ENCODE measurements around the gene MCM10. TPM values are rescaled to one million over a fixed set of nuclear protein-coding genes. Genes with fewer than 3 reads are reported as not detected.

The MCM10 gene
- total RNA-seq, 1 donor from 2014 or later, result 2.4 TPM

- no peak for DNase-seq (ENCODE audit: low spot score in 2 of 2)
- no peak for FAIRE-seq
These were observed 2.5 kb downstream of the MCM10 start for GRCh38 chr10:13163859-13164258.

DNA sequence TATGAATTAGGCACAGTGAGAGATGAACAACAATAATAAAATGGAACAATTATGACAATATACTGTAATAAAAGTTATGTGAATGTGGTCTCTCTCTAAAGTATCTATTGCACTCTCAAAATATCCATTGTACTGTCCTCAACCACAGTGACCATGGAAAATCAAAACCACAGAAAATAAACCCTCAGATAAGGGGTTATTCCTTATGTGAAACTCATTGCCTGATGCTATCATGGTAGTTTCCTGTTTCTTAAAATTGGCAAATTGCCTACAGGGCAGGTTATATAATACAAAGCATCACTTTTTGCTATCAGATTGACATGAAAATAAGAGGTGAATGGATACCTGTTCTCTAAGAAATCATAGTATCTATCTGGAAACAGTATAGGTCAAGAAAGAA, 3.8 kb downstream of the MCM10 start:
- DNase-seq (ENCODE audit: low spot score in 2 of 2), result no peak
- no peak for FAIRE-seq

DNA sequence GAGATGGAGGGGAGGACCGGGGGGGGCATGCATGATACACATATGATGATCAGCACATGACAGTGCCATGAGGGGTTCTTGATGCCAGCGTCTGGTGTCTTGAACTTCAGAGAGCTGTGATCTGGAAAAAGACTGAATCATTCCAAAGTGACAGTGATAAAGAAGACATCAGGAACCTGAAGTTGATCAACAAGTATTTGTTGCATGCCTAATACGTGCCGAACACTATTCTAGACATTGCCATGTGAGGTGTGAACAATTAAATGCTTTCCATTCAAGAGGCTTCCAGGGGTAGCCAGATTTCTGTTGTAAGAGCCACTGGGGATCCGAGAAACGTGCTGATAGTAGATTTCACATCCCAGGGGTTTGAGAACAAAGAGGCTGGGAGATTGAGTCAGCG, 6.2 kb downstream of the MCM10 start:
- DNase-seq (ENCODE audit: low spot score in 2 of 2) (no peak), FAIRE-seq (no peak)

- FAIRE-seq (no peak), DNase-seq (ENCODE audit: low spot score in 2 of 2) (no peak)
These were observed 7.4 kb downstream of the MCM10 start for GRCh38 chr10:13168781-13169180.

- FAIRE-seq, result no peak
- DNase-seq (ENCODE audit: low spot score in 2 of 2), result no peak
These were observed 12.3 kb downstream of the MCM10 start for GRCh38 chr10:13173616-13174015.

- no peak for DNase-seq (ENCODE audit: low spot score in 2 of 2)
- FAIRE-seq, result no peak
These were observed 19.4 kb downstream of the MCM10 start for GRCh38 chr10:13180788-13181187.

GRCh38 chr10:13182424-13182823, 21.1 kb downstream of the MCM10 start:
- FAIRE-seq (no peak), DNase-seq (ENCODE audit: low spot score in 2 of 2) (no peak)

DNA sequence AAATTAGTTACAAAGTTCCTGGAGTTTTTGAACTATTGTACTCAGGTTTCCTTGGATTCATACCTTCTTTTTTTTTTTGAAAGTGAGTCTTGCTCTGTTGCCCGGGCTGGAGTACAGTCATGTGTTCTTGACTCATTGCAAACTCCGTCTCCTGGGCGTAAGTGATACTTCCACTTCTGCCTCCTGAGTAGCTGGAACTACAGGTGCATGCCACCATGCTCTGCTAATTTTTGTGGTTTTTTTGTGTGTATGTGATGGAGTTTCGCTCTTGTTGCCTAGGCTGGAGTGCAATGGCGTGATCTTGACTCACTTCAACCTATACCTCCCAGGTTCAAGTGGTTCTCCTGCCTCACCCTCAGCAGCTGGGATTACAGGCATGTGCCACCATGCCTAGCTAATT, 22.3 kb downstream of the MCM10 start:
- DNase-seq (ENCODE audit: low spot score in 2 of 2) (no peak), FAIRE-seq (no peak)

DNA sequence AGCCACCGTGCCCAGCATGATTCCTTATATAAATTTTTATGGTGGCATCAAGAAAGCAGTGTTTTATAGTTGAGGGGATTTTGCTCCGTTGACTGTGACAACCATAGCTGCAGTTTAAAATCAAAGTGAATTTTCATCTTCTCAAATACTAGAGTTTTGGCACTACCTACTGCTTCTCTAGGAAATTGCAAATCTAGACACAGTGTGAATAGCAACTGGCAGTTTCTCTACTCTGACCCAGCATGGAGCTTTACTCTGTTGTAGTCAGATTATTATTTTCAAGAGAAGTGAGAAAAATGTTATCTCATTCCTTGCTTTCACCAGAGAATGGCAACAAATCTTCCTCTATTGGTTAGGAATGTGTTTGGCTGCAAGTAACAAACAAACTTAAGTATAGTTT, 22.9 kb downstream of the MCM10 start:
- DNase-seq (ENCODE audit: low spot score in 2 of 2) (no peak), FAIRE-seq (no peak)

DNA sequence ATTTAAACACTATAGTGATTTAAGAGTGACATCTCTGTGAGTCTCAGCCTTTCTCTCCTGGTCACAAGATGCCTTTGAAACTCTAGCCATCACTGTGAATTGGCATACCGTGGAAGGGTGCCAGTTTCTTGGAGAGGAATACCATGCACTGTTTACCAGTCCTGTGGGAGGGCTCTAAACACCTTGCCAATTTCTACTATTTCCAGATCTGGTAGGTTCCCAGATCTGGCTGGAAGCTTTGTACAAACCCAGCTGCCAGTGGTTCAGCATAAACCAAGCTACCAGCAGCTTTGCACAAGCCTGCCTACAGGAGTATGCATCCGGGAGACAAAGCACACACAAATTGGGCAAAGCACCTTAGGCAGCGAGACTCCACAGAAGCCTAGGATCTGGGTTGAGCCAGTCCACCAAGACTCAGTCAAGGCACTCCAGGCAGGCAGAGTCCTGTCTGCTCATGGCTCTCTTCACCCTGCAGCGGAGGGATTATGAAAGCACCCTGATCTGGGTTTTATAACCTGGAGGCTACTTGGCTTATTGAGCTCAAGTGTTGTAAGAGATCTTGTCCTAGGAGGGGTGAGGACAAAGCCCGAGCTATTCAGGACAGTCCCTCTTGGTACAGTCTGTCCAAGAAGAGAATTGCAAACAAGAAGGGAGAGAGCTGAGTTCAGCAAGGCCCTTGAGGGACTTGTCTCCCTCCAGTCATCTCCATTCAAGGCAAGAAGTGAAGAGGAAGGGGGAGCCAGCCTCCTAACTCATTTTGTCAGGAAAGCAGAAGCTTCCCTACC, 23.6 kb downstream of the MCM10 start:
- FAIRE-seq, result no peak

GRCh38 chr10:13187135-13187534, 25.8 kb downstream of the MCM10 start:
- DNase-seq (ENCODE audit: low spot score in 2 of 2), result no peak
- FAIRE-seq, result no peak

More for the DNA sequence above, 23.6 kb downstream of the MCM10 start:
- no peak for DNase-seq (ENCODE audit: low spot score in 2 of 2)

DNA sequence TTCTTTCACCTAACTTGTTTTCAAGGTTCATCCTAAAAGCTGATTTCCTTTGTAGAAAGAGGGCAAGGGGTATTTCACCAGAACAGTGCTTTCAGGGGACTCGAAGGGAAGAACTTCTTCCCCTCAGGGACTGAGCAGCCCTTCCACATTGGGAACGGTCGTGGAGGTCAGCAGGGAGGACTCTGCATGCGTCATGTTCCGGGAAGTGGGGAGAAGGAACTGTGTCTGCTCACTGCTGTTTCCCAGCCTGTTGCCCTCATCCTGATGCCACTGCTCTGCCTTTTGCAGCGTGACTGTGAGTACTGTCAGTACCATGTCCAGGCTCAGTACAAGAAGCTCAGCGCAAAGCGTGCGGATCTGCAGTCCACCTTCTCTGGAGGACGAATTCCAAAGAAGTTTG, 27.2 kb downstream of the MCM10 start:
- no peak for FAIRE-seq
- DNase-seq (ENCODE audit: low spot score in 2 of 2), result no peak

- FAIRE-seq (no peak), DNase-seq (ENCODE audit: low spot score in 2 of 2) (no peak)
These were observed 28.6 kb downstream of the MCM10 start for GRCh38 chr10:13189961-13190360.

DNA sequence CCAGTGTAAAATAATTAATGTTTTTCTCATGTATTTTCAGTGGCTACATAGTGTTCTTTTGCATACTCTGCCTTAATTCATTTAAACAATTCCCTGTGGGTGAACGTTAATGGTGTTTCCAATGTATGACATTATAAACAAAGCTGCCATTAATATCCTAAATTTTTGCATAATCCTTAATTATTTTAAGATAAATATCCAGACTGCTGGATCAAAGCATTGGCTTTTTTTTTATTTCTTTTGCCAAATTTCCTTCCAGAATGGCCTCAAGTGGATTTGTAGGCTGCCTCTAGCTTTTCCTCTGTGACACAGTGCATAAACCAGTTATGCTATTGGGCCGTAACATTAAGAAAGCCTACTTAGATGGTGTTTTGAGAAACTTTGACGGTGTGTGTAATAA, 29.5 kb downstream of the MCM10 start:
- DNase-seq (ENCODE audit: low spot score in 2 of 2) (no peak), FAIRE-seq (no peak)

DNA sequence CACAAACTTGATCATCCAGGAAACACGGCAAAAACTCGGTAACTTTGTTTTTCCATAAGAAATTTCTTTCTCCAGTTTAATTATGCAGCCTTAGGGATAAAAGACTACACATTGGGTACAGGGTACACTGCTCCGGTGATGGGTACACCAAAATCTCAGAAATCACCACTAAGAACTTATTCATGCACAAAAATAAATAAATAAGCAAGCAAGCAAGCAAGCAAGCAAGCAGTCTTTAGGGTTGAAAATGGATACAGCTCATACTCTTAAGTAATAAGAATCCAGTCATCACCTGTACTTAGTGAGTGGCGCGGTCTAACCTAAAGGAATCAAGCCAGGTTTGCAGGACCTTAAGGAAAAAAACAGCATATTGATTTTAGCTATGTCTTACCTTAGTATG, 30.0 kb downstream of the MCM10 start:
- FAIRE-seq (no peak), DNase-seq (ENCODE audit: low spot score in 2 of 2) (no peak)

DNA sequence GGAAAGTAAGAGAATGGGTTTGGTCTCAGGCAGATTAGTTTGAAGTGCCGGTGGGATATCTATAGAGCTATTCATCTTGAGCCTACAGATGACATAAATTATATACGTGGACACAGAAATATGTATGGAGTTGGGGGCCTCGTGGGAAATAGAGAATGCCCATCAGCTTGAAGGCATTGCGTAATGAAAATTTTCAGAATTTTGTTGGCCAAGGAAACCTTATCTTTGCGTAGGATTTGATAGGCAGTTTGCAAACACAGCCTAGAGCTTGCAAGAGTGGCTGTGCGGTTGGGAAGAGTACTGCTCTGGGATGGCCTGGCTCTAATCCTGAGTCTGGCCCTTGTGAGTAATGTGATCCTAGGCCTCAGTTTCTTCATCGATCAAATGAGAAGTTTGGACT, 32.3 kb downstream of the MCM10 start:
- DNase-seq (ENCODE audit: low spot score in 2 of 2) (no peak), FAIRE-seq (no peak)

GRCh38 chr10:13195016-13195415, 33.7 kb downstream of the MCM10 start:
- FAIRE-seq, result no peak
- DNase-seq (ENCODE audit: low spot score in 2 of 2), result no peak

DNA sequence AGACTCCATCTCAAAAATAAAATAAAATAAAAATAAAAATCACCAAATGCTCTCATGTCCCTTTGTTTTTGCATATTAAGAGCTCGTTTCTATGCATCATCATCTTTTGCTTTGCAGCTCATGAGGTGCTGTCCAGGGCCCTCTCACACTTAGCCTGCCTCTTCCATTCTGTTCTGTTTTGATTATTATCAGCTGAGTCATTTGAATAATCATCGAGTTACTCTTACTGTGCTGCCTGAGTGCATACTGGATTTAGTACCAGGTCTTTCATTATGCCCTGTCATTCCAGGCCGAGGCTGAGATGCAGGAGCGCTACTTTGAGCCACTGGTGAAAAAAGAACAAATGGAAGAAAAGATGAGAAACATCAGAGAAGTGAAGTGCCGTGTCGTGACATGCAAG, 39.8 kb downstream of the MCM10 start:
- no peak for FAIRE-seq

DNA sequence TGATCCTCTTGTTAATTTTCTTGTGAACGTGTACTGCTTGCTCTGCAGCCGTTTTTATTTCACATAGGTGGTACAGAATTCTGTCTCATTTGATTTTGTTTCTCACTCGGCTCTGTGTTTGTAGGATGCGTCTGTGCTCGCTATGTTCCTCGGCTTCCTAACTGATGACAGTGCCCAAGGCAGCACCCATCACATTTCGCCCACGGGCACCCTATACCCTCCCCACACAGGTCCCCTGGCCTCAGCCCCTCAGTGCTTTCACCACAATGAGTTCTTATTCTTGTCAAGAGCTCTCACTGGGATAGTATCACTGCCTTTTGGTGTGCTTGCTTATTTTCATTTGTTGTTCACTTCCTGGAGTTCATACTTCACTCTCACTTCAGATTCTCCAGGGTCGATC, 44.7 kb downstream of the MCM10 start:
- FAIRE-seq, result no peak

More for the DNA sequence above, 39.8 kb downstream of the MCM10 start:
- DNase-seq (ENCODE audit: low spot score in 2 of 2), result no peak

DNA sequence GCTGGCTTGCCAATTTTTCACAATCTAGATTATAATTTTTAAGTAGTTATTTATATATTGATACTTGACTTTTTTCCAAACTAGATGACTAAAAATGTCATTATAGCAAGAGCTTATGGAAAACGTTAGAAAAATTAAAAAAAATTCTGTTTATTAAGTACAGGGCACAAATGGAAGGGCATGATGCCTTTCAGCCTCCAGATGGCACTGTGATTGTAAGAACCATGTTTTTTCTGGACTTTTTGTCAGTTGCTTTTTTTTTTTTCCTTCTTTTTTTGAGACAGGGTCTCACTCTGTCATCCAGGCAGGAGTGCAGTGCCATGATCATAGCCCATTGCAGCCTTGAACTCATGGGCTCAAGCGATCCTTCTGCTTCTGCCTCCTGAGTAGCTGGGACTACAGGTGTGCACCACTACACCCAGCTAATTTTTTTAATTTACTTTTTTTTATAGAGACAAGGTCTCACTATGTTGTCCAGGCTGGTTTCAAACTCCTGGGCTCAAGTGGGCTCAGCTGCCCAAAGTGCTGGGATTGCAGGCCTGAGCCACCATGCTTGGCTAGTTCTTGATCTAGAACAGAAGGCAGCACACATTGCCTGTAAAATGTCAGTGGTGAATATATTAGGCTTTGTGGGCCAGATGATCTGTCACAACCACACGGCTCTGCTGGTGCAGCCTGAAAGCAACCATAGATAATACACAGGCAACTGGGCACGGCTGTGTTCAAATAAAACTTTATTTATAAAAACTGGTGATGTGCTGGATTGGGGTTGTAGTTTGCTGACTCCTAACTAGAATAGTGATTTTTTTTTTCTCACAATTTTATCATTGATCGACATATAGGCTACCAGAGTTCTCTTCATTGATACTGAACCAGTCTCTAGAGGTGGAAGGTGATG, 45.4 kb downstream of the MCM10 start:
- DNase-seq (ENCODE audit: low spot score in 2 of 2) (no peak), FAIRE-seq (no peak)

More for the DNA sequence above, 44.7 kb downstream of the MCM10 start:
- no peak for DNase-seq (ENCODE audit: low spot score in 2 of 2)

- DNase-seq (ENCODE audit: low spot score in 2 of 2), result no peak
- no peak for FAIRE-seq
These were observed 51.8 kb downstream of the MCM10 start for GRCh38 chr10:13213163-13213562.

DNA sequence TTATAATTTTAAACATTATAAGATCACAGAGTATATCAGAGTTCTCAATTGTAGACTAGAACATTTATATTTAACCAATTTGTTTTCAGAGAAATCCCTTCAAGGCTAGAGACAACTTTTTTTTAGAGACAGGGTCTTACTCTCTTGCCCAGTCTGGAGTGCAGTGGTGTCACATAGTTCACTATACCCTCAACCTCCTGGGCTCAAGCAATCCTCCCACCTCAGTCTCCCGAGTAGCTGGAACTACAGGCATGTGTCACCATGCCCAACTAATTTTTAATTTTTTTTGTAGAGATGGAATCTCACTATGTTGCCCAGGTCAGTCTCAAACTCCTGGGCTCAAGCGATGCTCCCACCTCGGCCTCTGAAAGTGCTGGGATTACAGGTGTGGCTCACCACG, 57.5 kb downstream of the MCM10 start:
- DNase-seq (ENCODE audit: low spot score in 2 of 2) (no peak), FAIRE-seq (no peak)

All from frontal cortex (tissue), 4 donors.